HEK293T (cell line): ENCODE measurements around the gene CNTRL.
"Not testable (repeated sequence)": the region's sequence is repeated elsewhere in the genome, so short reads cannot be mapped to it uniquely, and the experiment has no call there.

ENCODE experiments used
- CTCF ChIA-PET: fragments of 350-600 bp; formaldehyde crosslinking; extraction: SDS; loops from one replicate; lab custom pipeline; 2021; ENCODE audit warnings: antibody characterized with exemption, inconsistent platforms; lab: Yijun Ruan, JAX
- POLR2A ChIA-PET: fragments of 350-600 bp; formaldehyde crosslinking; extraction: SDS; loops from one replicate; lab custom pipeline; 2020; ENCODE audit warnings: antibody characterized with exemption, inconsistent platforms; lab: Yijun Ruan, JAX
- DNase-seq: peaks from one replicate; pipeline ENCODE4 v3.0.0; 2012; ENCODE audit warnings: mixed read lengths; ENCODE audit errors: extremely low spot score
- ARNT ChIP-seq: fragments of 450-650 bp; IDR thresholded peaks from 2 replicates; pipeline ENCODE4 v1.6.1; 2017; ENCODE audit warnings: mild to moderate bottlenecking
- BHLHE40 ChIP-seq: fragments of 450-650 bp; IDR thresholded peaks from 2 replicates; pipeline ENCODE4 v1.6.1; 2016; ENCODE audit warnings: mild to moderate bottlenecking, moderate library complexity, borderline replicate concordance
- CTBP1 ChIP-seq: fragments of 450-650 bp; IDR thresholded peaks from 2 replicates; pipeline ENCODE4 v1.6.1; 2016; ENCODE audit warnings: borderline replicate concordance
- ELF4 ChIP-seq: fragments of 450-650 bp; IDR thresholded peaks from 2 replicates; pipeline ENCODE4 v1.6.1; 2017; ENCODE audit warnings: antibody characterized with exemption
- FOXA1 ChIP-seq: fragments of 450-650 bp; IDR thresholded peaks from 2 replicates; pipeline ENCODE4 v1.6.1; 2016; ENCODE audit warnings: mild to moderate bottlenecking
- FOXK2 ChIP-seq: fragments of 450-650 bp; IDR thresholded peaks from 2 replicates; pipeline ENCODE4 v1.6.1; 2016; ENCODE audit warnings: mild to moderate bottlenecking
- FOXM1 ChIP-seq: fragments of 450-650 bp; IDR thresholded peaks from 2 replicates; pipeline ENCODE4 v1.6.1; 2017; ENCODE audit warnings: mild to moderate bottlenecking, borderline replicate concordance
- HDGF ChIP-seq: fragments of 450-650 bp; IDR thresholded peaks from 2 replicates; pipeline ENCODE4 v1.6.1; 2017; ENCODE audit warnings: antibody characterized with exemption, borderline replicate concordance
- L3MBTL2 ChIP-seq: fragments of 450-650 bp; conservative IDR thresholded peaks from 2 replicates; pipeline ENCODE4 v1.6.1; 2016; ENCODE audit warnings: mild to moderate bottlenecking
- LEF1 ChIP-seq: fragments of 450-650 bp; IDR thresholded peaks from 2 replicates; pipeline ENCODE4 v1.6.1; 2017; ENCODE audit warnings: mild to moderate bottlenecking, borderline replicate concordance
- NFRKB ChIP-seq: fragments of 450-650 bp; IDR thresholded peaks from 2 replicates; pipeline ENCODE4 v1.6.1; 2016; ENCODE audit warnings: mild to moderate bottlenecking, moderate library complexity
- SP1 ChIP-seq: fragments of 450-650 bp; IDR thresholded peaks from 2 replicates; pipeline ENCODE4 v1.6.1; 2017
- SUZ12 ChIP-seq: fragments of 450-650 bp; IDR thresholded peaks from 2 replicates; pipeline ENCODE4 v1.6.1; 2016; ENCODE audit warnings: mild to moderate bottlenecking
- TARDBP ChIP-seq: fragments of 450-650 bp; IDR thresholded peaks from 2 replicates; pipeline ENCODE4 v1.6.1; 2016
- ZNF384 ChIP-seq: fragments of 450-650 bp; IDR thresholded peaks from 2 replicates; pipeline ENCODE4 v1.6.1; 2016
- TF ChIP-seq, protein P1 (sequence below): fragments of 450-650 bp; IDR thresholded peaks from 2 replicates; pipeline ENCODE4 v1.6.1; 2016

CNTRL gene

GRCh38 chr9:121173501-121173900 is 98.7 kb downstream of the CNTRL start:
- CTCF ChIA-PET, result no interaction called here
- TF ChIP-seq LEF1 (no peak), SP1 (no peak), NFRKB (no peak), BHLHE40 (no peak), TARDBP (no peak), ARNT (no peak), FOXA1 (no peak)
- TF ChIP-seq, protein P1, sequence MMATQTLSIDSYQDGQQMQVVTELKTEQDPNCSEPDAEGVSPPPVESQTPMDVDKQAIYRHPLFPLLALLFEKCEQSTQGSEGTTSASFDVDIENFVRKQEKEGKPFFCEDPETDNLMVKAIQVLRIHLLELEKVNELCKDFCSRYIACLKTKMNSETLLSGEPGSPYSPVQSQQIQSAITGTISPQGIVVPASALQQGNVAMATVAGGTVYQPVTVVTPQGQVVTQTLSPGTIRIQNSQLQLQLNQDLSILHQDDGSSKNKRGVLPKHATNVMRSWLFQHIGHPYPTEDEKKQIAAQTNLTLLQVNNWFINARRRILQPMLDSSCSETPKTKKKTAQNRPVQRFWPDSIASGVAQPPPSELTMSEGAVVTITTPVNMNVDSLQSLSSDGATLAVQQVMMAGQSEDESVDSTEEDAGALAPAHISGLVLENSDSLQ, result no peak
- POLR2A ChIA-PET, result no interaction called here
- DNase-seq, result no peak

DNA sequence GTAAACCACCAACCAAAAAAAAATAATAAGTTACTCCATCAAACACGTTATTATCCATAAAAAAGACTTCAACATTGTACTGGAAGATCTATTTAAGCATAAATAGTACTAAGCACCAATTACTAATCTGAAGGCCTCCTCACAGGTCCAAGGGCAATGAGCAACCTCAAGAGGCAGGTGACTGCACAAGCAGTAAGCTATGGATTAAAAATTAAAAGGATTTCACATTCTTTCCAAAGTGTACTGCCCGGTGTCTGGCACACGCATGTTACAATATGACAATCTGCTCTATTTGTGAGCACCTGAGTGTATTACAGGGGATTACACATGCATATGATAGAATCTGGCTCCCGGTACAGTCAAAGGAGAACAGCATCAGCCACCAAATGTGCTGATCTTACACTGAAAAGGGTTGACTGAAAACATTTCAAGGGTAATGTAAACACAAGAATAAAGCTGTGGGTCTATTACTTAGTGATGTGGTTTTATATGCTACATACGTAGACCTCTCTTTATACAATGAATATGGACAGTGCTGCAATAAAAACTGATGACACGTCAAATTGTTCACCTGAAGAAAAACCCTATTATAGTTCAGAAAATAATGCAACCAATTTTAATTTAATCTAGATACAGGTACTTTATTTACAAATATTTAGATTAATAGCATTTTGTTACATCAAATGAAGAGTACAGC is 104.1 kb downstream of the CNTRL start:
- CTCF ChIA-PET, result no interaction called here
- POLR2A ChIA-PET, result no interaction called here
- no peak for TF ChIP-seq FOXK2
- TF ChIP-seq, protein P1, result no peak
- TF ChIP-seq FOXA1, result no peak
- no peak for TF ChIP-seq SUZ12
- TF ChIP-seq SP1, result no peak
- no peak for TF ChIP-seq CTBP1
- no peak for TF ChIP-seq HDGF
- no peak for TF ChIP-seq BHLHE40
- no peak for TF ChIP-seq ZNF384
- no peak for DNase-seq

DNA sequence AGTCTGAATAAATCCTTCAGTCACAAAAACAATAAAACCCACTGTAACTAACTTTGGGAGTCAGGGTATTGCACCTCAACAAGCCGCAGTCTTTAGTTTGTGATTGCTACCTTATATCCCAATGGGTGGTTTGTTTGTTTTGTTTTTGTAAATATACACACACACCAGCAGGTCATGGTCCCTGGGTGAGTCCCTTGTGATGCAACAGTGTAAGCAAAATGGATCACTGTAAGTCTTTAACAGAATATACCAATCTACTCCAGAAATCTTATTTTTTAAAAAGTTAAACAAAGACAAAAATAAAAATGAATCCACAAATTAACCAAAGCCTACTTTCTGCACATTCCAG is 104.6 kb downstream of the CNTRL start:
- POLR2A ChIA-PET, DNase-seq, CTCF ChIA-PET: not testable (repeated sequence)

GRCh38 chr9:121179930-121180681 is 105.4 kb downstream of the CNTRL start:
- ChIA-PET POLR2A (no interaction called here), CTCF (interaction anchor here (1.0 to 1.7 kb wide), 2 partner anchors 11 to 120 kb away, joined by 3 to 4 read pairs; no protein-coding TSS in a partner anchor)
- no peak for TF ChIP-seq CTBP1
- no peak for DNase-seq

- ChIA-PET CTCF (interaction anchor here (1.7 kb wide), 1 partner anchor 13 kb away, joined by 4 read pairs; no protein-coding TSS in a partner anchor), POLR2A (interaction anchor here (0.6 kb wide), 1 partner anchor 46 kb away, joined by 5 read pairs; no protein-coding TSS in a partner anchor)
- TF ChIP-seq L3MBTL2, result no peak
- no peak for DNase-seq
These were observed 107.5 kb downstream of the CNTRL start for GRCh38 chr9:121182101-121182836.

DNA sequence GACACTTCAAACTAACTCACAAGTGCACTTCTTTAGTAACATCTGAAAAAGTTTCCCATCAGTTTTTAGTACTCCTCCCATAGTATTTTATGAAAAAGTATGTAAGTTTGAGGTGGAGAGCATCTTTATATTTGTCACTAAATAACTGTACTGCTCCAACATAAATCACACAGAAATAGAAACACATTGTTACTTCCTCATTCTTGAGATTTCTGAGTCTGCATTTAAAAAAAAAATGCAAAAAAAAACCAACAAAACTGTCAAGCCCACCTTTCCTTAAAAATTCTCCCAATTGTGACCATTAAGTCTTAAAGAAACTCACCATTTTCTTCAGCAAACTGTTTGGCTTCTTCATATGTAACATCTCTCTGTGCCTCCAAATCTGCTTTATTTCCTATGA is 108.2 kb downstream of the CNTRL start:
- TF ChIP-seq NFRKB, result no peak
- TF ChIP-seq CTBP1, result no peak
- TF ChIP-seq FOXM1, result no peak
- TF ChIP-seq TARDBP, result no peak
- no peak for TF ChIP-seq L3MBTL2
- DNase-seq, result no peak
- POLR2A ChIA-PET, result interaction anchor here (0.6 kb wide), 1 partner anchor 47 kb away, joined by 5 read pairs; no protein-coding TSS in a partner anchor
- CTCF ChIA-PET, result no interaction called here

DNA sequence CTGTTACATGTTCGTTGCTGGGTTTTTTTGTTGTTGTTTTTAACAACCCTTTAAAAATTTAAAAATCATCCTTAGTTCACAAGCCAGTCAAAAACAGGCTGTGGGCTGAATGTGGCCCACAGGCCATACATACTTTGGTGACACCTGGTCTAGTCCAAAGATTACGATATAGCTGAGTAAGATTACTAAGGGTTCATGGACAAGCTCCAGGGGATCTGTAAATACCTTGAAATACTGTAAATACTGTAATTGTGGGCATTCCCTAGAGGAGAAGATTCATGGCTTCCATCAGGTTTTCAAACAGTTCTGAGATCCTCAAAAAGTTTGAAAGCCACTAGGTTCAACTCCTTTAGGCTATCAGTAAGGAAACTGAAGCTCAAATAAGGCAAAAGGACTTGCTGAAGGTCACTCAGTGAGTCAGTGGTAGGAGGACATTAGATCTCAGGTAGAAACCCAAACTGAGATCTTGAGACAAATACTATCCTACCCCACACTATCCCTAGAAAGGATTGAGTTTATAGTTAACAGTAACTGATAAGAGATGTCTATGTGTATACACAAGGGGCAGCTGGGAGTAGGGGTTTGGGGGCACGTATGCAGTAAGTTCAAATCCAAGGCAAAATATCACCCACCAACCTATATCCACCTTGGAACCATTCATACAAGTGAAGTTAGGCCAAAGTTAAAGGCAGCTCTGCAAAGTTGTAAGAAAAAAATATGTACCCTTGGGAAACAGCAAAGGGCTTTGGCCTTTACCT is 109.1 kb downstream of the CNTRL start:
- ChIA-PET POLR2A (no interaction called here), CTCF (interaction anchor here (0.6 to 0.7 kb wide), 2 partner anchors 15 to 1711 kb away, joined by 3 to 4 read pairs; no protein-coding TSS in a partner anchor)
- TF ChIP-seq SP1, result no peak
- no peak for TF ChIP-seq ELF4
- TF ChIP-seq CTBP1, result no peak
- TF ChIP-seq FOXM1, result no peak
- no peak for TF ChIP-seq SUZ12
- TF ChIP-seq BHLHE40, result no peak
- TF ChIP-seq FOXA1, result no peak
- no peak for TF ChIP-seq TARDBP
- no peak for TF ChIP-seq ZNF384
- TF ChIP-seq LEF1, result no peak
- TF ChIP-seq FOXK2, result no peak
- TF ChIP-seq HDGF, result no peak
- no peak for TF ChIP-seq ARNT
- TF ChIP-seq, protein P1, result no peak
- TF ChIP-seq NFRKB, result no peak
- no peak for DNase-seq
